OCI-LY1 (cell line): ENCODE results near the gene SFMBT2.

Experiments used
- CTCF ChIP-seq: fragments of 200-600 bp; sonication (generic), shearing (Covaris generic); IDR thresholded peaks from 2 replicates; pipeline ENCODE4 v1.5.1; 2017; ENCODE audit warnings: mild to moderate bottlenecking, antibody characterized with exemption, low read length, moderate library complexity, mixed read lengths
- EZH2 ChIP-seq: fragments of 200-600 bp; sonication (generic), shearing (Covaris generic); IDR thresholded peaks from 2 replicates; pipeline ENCODE4 v1.8.0; 2017; ENCODE audit warnings: borderline replicate concordance, mixed run types, mild to moderate bottlenecking, antibody characterized with exemption, low read length, moderate library complexity, mixed read lengths

DNA sequence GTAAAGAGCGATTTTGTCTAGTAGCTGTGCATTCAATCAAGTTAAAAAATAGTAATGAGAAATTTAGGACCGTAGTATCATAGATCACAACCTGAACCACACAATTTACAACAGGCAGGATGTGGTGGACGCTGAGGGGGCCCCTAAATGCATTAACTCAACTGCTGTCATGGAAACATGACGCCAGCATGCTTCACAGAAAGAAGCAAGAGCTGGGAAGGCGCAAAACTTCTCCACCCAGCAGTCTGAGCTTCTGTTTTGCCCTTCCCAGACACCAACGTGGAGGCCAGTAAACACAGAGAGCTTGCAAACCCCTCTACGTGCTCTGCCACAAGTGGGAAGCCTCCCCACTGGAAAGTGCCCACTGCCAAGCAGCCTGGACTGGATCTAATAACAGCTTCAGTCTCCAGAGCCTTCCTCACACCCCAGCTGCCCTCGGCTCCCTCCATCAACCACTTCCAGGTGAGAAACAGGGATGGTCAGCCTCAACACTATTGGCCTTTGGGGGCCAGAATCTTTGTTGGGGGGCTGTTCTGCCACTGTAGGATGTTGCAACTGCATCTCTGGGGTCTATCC lies 151.8 kb downstream of the SFMBT2 start:
- no peak for TF ChIP-seq CTCF
- no peak for TF ChIP-seq EZH2
